Fibroblast of upper back skin (primary cell): ENCODE results near the gene TMEM202.
"Not testable (repeated sequence)": the region's sequence is repeated elsewhere in the genome, so short reads cannot be mapped to it uniquely, and the experiment has no call there.

Experiments used
- DNase-seq: peaks from one replicate; pipeline ENCODE4 v3.0.0-alpha.2; 2013

Gene TMEM202

GRCh38 chr15:72404841-72405240 is 6.7 kb downstream of the TMEM202 start:
- DNase-seq = no peak

DNA sequence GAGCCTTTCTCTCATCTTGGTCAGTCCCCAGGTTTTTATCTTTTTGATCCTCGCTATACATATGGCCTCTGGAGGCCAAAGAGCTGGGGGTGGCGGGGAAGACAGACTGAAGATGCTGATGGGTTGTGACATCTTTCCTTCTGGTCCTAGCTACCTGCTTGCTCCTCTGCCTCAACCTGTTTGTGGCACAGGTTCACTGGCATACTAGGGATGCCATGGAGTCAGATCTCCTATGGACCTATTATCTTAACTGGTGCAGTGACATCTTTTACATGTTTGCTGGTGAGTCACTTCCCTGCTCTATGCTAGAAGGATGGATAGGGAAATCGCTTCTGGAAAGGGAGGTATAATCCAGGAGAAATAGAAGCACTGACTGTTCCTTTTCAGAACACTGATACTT is 8.8 kb downstream of the TMEM202 start:
- DNase-seq = no peak

DNA sequence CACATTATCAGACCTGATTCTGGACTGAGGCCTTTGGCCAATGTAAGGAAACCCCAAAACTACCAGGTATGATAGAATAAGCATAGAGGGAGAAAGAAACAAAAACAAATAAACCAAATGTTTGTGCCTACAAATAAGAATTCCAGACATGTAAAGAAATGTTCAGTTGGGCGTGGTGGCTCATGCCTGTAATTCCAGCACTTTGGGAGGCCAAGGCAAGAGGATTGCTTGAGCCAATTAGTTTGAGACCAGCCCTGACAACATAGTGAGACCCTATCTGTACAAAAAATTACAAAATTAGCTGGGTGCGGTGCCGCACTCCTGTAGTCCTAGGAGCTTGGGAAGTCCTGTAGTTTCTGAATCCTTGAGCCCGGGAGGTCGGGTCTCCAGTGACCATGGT is 13.0 kb downstream of the TMEM202 start:
- DNase-seq = no peak

- DNase-seq = no peak
These were observed 13.4 kb downstream of the TMEM202 start for GRCh38 chr15:72411544-72411943.

DNA sequence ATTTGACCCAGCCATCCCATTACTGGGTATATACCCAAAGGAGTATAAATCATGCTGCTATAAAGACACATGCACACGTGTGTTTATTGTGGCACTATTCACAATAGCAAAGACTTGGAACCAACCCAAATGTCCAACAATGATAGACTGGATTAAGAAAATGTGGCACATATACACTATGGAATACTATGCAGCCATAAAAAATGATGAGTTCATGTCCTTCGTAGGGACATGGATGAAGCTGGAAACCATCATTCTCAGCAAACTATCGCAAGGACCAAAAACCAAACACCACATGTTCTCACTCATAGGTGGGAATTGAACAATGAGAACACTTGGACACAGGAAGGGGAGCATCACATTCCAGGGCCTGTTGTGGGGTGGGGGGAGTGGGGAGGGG is 15.2 kb downstream of the TMEM202 start:
- not testable (repeated sequence) for DNase-seq

DNA sequence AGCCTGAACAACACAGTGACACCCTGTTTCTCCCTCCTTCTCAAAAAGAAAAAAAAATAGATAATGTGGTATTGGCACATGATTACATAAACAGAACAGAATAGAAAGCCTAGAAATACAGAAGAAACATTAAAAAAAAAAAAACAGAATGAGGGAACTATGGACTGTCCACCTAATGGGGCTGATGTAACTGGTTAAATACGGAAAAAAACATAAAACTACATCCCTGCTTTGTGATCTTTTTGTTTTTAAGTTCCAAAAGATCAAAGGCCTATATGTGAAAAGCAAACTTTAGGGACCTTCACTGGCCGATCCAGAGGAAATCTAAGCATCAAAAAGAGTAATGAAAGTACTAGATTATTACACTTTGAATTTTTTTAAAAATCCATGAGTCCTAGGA is 17.2 kb downstream of the TMEM202 start:
- no peak for DNase-seq

- DNase-seq = not testable (repeated sequence)
These were observed 21.7 kb downstream of the TMEM202 start for GRCh38 chr15:72419768-72420167.

- no peak for DNase-seq
These were observed 22.5 kb downstream of the TMEM202 start for GRCh38 chr15:72420576-72420975.

DNA sequence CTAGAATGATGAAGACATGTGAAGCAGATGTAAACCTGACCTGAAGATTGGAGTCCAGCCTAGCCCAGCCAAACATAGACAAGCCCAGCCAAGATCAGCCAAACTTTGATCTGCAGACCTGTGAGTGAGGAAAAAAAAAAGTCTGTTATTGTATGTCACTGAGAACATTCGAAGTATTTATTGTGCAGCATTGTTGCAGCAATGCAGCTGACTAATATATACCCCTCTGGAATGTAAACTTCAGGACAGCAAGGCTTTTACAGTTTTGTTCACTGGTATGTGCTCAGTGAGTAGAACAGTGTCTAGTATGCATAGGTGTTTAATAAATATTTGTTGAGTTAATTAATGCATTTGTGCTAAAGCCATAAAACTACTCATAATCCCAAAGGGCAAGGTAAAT is 23.4 kb downstream of the TMEM202 start:
- peak; percentile 1 for DNase-seq

- DNase-seq = no peak
These were observed 25.2 kb downstream of the TMEM202 start for GRCh38 chr15:72423256-72423655.

- no peak for DNase-seq
These were observed 28.6 kb downstream of the TMEM202 start for GRCh38 chr15:72426753-72427152.

DNA sequence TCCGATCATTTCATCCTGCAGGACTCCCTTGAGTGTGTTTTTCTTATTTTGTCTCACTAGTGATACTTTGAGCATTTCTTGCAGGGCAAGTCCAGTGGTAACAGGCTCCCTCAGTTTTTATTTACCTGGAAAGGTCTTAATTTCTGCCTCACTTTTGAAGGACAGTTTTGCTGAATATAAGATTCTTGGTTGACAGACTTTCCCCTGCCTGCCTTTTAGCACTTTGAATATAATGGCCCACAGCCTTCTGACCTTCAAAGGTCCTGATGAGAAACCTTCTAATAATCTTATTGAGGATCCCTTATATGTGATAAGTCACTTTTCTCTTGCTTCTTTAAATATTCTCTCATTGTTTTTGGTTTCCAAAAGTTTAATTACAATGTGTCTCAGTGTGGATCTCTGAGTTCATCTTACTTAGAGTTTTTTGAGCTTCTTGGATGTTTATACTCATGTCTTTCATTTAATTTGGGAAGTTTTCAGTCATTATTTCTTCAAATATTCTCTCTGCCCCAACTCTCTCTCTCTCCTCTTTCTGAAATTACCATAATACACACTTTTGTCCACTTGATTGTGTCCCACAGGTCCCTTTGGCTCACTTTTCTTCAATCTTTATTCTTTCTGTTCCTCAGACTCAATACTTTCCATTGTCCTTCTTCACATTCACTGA is 39.7 kb downstream of the TMEM202 start:
- no peak for DNase-seq

DNA sequence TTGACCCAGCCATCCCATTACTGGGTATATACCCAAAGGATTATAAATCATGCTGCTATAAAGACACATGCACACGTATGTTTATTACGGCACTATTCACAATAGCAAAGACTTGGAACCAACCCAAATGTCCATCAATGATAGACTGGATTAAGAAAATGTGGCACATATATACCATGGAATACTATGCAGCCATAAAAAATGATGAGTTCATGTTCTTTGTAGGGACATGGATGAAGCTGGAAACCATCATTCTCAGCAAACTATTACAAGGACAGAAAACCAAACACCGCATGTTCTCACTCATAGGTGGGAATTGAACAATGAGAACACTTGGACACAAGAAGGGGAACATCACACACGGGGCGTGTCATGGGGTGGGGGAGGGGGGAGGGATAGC is 44.7 kb downstream of the TMEM202 start:
- not testable (repeated sequence) for DNase-seq

DNA sequence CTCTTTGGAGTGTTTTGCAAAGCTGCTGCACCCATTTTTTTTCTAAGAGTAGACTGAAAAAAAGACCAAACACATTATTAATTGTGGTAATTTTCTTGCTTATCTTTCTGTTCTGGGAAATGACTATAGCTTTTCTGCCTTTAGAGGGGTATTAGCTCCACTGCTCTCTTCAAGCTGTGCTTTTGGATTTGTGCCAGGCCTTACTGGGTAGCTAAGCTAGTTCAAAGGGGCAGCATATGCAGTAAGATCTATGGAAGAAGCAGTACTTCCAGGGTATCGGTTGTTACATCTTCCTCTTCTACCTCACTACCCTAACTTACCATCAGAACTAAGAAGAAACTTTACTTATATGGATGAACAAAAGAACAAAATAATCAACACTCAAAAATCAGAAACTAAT is 47.3 kb downstream of the TMEM202 start:
- peak; percentile 5 for DNase-seq

- no peak for DNase-seq
These were observed 52.7 kb downstream of the TMEM202 start for GRCh38 chr15:72450805-72451204.

DNA sequence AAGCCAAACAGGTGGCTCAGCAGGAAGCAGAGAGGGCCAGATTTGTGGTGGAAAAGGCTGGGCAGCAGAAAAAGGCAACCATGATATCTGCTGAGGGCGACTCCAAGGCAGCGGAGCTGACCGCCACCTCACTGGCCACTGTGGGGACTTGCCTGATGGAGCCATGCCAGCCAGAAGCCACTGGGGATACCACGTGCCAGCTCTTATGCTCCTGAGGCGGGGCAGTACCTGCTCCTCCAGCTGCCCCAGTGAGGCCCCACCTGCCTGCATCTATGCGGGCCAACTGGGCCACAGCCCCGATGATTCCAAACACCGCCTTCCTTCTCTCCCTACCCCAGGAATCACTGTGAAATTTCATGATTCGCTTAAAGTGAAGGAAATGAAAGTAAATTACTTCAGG is 53.1 kb downstream of the TMEM202 start:
- DNase-seq = no peak

GRCh38 chr15:72456684-72457083 is 58.6 kb downstream of the TMEM202 start:
- no peak for DNase-seq
